Duodenal mucosa (tissue), 2 donors: ENCODE measurements around the gene CACNG8.

ENCODE experiments used
- H3K27ac ChIP-seq: one replicate; pipeline ENCODE4 v1.7.0; 2013; ENCODE audit warnings: low read depth, low read length
- H3K27me3 ChIP-seq, 2 donors: one replicate each; pipeline ENCODE4 v1.7.0; 2013; ENCODE audit warnings: low read length in 2 of 2, control low read depth in 1 of 2; ENCODE audit not compliant: insufficient read depth in 2 of 2, control insufficient read depth in 1 of 2
- H3K36me3 ChIP-seq, 2 donors: one replicate each; pipeline ENCODE4 v1.7.0; 2013; ENCODE audit warnings: low read length in 2 of 2, control low read depth in 1 of 2; ENCODE audit not compliant: insufficient read depth in 2 of 2, control insufficient read depth in 1 of 2
- H3K4me1 ChIP-seq, 2 donors: one replicate each; pipeline ENCODE4 v1.7.0; 2013; ENCODE audit warnings: low read length in 2 of 2, control low read depth in 1 of 2; ENCODE audit not compliant: insufficient read depth in 2 of 2, control insufficient read depth in 1 of 2
- H3K4me3 ChIP-seq, 2 donors: one replicate each; pipeline ENCODE4 v1.7.0; 2013; ENCODE audit warnings: low read length in 2 of 2, low read depth in 1 of 2
- H3K9ac ChIP-seq, 2 donors: one replicate each; pipeline ENCODE4 v1.7.0; 2013; ENCODE audit warnings: low read length in 2 of 2, low read depth in 1 of 2
- H3K9me3 ChIP-seq, 2 donors: one replicate each; pipeline ENCODE4 v1.7.0; 2013; ENCODE audit warnings: low read length in 2 of 2, control low read depth in 1 of 2; ENCODE audit not compliant: control insufficient read depth in 1 of 2

The CACNG8 gene

GRCh38 chr19:53991224-53992113 lies 28.7 kb downstream of the CACNG8 start, which contains the start of gene CACNG6:
Gene CACNG6, plus strand, starts transcription at chr19:53991637. Its CDS starts 1,241 bp downstream, at chr19:53992878.
- H3K36me3 ChIP-seq, result no peaks in the 10 kb centered on the region
- H3K4me3 ChIP-seq, result peak within 1 kb of the TSS in 1 of 2 donors; percentile 16
- no peaks in the 10 kb centered on the region for H3K9me3 ChIP-seq
- no peak within 1 kb of the TSS for H3K27ac ChIP-seq
- H3K27me3 ChIP-seq, result peaks cover 19 to 24% of the 10 kb centered on the region in 2 donors
- H3K9ac ChIP-seq, result no peak within 1 kb of the TSS
- no peaks in the 10 kb centered on the region for H3K4me1 ChIP-seq

- H3K9ac ChIP-seq, result no peak overlapping the region
- H3K4me3 ChIP-seq, result no peak overlapping the region
- no peaks in the 10 kb centered on the region for H3K4me1 ChIP-seq
- no peak overlapping the region for H3K27ac ChIP-seq
- no peaks in the 10 kb centered on the region for H3K36me3 ChIP-seq
- no peaks in the 10 kb centered on the region for H3K9me3 ChIP-seq
- H3K27me3 ChIP-seq, result peaks cover 19 to 24% of the 10 kb centered on the region in 2 donors
These were observed 29.5 kb downstream of the CACNG8 start for GRCh38 chr19:53992211-53992610.

- H3K27ac ChIP-seq, result no peak overlapping the region
- H3K27me3 ChIP-seq, result peaks cover 16 to 24% of the 10 kb centered on the region in 2 donors
- no peak overlapping the region for H3K4me3 ChIP-seq
- H3K9me3 ChIP-seq, result no peaks in the 10 kb centered on the region
- no peaks in the 10 kb centered on the region for H3K36me3 ChIP-seq
- H3K4me1 ChIP-seq, result no peaks in the 10 kb centered on the region
- no peak overlapping the region for H3K9ac ChIP-seq
These were observed 30.1 kb downstream of the CACNG8 start for GRCh38 chr19:53992815-53993214.

GRCh38 chr19:53993448-53993847 lies 30.7 kb downstream of the CACNG8 start:
- H3K9ac ChIP-seq, result no peak overlapping the region
- no peak overlapping the region for H3K4me3 ChIP-seq
- peaks cover 16 to 24% of the 10 kb centered on the region in 2 donors for H3K27me3 ChIP-seq

GRCh38 chr19:53994811-53995210 lies 32.1 kb downstream of the CACNG8 start:
- H3K27me3 ChIP-seq, result peaks cover 16 to 24% of the 10 kb centered on the region in 2 donors

More at GRCh38 chr19:53993448-53993847, 30.7 kb downstream of the CACNG8 start:
- Histone ChIP-seq H3K27ac (no peak overlapping the region), H3K9me3 (no peaks in the 10 kb centered on the region), H3K4me1 (no peaks in the 10 kb centered on the region), H3K36me3 (no peaks in the 10 kb centered on the region)

GRCh38 chr19:53998223-53998622 lies 35.5 kb downstream of the CACNG8 start:
- H3K4me1 ChIP-seq, result no peaks in the 10 kb centered on the region

More at GRCh38 chr19:53994811-53995210, 32.1 kb downstream of the CACNG8 start:
- Histone ChIP-seq H3K9ac (no peak overlapping the region), H3K36me3 (no peaks in the 10 kb centered on the region), H3K4me1 (no peaks in the 10 kb centered on the region), H3K27ac (no peak overlapping the region), H3K9me3 (no peaks in the 10 kb centered on the region), H3K4me3 (no peak overlapping the region)

GRCh38 chr19:53999694-54000093 lies 37.0 kb downstream of the CACNG8 start:
- H3K27me3 ChIP-seq, result peaks cover 0 to 2% of the 10 kb centered on the region in 2 donors
- no peaks in the 10 kb centered on the region for H3K36me3 ChIP-seq

More at GRCh38 chr19:53998223-53998622, 35.5 kb downstream of the CACNG8 start:
- H3K27me3 ChIP-seq, result peaks cover 9 to 12% of the 10 kb centered on the region in 2 donors
- H3K9ac ChIP-seq, result no peak overlapping the region
- no peak overlapping the region for H3K4me3 ChIP-seq
- H3K9me3 ChIP-seq, result no peaks in the 10 kb centered on the region
- no peak overlapping the region for H3K27ac ChIP-seq
- no peaks in the 10 kb centered on the region for H3K36me3 ChIP-seq

GRCh38 chr19:54001496-54001895 lies 38.8 kb downstream of the CACNG8 start:
- no peaks in the 10 kb centered on the region for H3K27me3 ChIP-seq
- no peak overlapping the region for H3K4me3 ChIP-seq
- no peaks in the 10 kb centered on the region for H3K4me1 ChIP-seq

More at GRCh38 chr19:53999694-54000093, 37.0 kb downstream of the CACNG8 start:
- no peaks in the 10 kb centered on the region for H3K9me3 ChIP-seq
- no peak overlapping the region for H3K27ac ChIP-seq
- no peak overlapping the region for H3K4me3 ChIP-seq
- H3K9ac ChIP-seq, result no peak overlapping the region
- H3K4me1 ChIP-seq, result no peaks in the 10 kb centered on the region

GRCh38 chr19:54002495-54003315 lies 40.0 kb downstream of the CACNG8 start:
- Histone ChIP-seq H3K9me3 (no peaks in the 10 kb centered on the region), H3K4me3 (no peak overlapping the region), H3K36me3 (no peaks in the 10 kb centered on the region), H3K4me1 (no peaks in the 10 kb centered on the region), H3K27ac (no peak overlapping the region), H3K27me3 (no peaks in the 10 kb centered on the region), H3K9ac (no peak overlapping the region)

More at GRCh38 chr19:54001496-54001895, 38.8 kb downstream of the CACNG8 start:
- H3K9ac ChIP-seq, result no peak overlapping the region
- no peaks in the 10 kb centered on the region for H3K9me3 ChIP-seq
- no peaks in the 10 kb centered on the region for H3K36me3 ChIP-seq
- H3K27ac ChIP-seq, result no peak overlapping the region

- Histone ChIP-seq H3K4me1 (no peaks in the 10 kb centered on the region), H3K27me3 (no peaks in the 10 kb centered on the region), H3K4me3 (no peak overlapping the region), H3K27ac (no peak overlapping the region), H3K9ac (no peak overlapping the region), H3K9me3 (no peaks in the 10 kb centered on the region), H3K36me3 (no peaks in the 10 kb centered on the region)
These were observed 46.7 kb downstream of the CACNG8 start for GRCh38 chr19:54009440-54009839.
